Measurements from ENCODE around the gene ADCY5. TPM values are rescaled to one million over a fixed set of nuclear protein-coding genes. Genes with fewer than 3 reads are reported as not detected.

Gene ADCY5
- total RNA-seq, 1 donor from 2014 or later: 25.8 TPM

DNA sequence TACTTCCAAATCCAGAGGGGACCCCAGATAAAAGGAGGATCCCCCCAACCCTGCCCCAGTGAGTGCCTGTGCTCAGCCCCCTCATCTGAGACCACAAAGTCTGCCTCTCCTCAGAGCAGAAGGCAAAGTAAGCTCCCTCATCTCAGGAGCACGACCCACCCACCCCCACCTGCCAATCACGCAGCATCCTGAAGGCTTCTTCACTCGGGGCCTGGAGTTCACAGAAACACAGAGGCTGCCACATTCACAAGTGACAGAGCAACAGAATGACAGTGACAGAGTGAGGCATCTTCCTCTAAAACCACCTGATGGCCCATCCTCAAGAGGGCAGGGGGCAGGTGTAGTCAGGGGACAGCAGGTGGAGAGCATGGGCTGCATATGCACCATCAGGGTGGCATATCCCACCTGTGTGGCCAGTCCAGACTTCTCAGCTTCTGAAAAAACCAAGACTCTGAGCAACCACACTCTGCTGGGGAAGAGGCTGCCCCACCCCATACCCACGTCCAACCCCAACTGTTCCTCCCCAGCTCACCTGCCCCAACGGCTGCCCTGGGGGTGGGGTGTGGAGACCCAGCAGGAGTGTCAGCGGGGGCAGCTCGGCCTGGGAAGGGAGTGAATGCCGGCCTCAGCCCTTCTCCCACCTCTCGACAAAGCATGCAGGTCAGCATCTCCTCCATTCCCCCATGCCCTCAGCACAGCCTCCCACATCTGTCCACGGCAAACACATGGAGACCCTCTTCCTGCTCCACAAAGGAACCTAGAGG, 19.3 kb downstream of the ADCY5 start:
- DNase-seq (ENCODE audit: low spot score): no peak

DNA sequence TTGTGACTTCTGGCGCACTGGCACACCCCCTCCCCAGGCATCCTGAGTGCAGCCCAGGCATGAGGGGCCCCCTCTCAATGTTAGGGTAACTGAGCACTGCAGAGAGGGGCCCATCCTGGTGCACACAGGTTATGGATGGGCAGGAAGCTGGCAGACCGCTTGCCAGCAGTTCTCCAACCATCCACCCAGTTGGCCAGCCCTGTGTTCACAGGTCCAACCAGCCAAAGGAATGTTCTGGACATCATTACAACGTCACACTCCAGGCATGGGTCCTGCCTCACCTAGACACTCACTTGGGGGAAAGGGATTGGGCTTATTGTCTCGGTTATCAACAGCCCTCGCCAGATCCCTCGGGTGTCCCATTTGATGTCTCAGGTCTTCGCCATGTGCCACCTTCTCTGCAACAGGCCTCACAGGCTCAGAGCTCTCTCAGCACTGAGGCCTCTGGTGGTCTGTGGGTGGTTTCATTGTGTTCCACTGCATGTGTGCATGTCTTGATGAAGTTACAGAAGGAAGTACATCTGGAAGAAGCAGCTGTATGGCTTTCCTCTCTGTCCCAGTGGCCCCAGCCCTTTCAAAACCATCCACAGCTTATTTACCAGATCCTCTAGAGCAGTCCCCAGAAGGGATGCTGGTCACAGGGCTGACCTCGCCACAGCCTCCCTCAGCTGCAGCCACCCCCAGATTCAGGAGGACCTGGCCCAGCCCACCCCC, 23.7 kb downstream of the ADCY5 start:
- DNase-seq (ENCODE audit: low spot score): no peak

- DNase-seq (ENCODE audit: low spot score): no peak
These were observed 24.4 kb downstream of the ADCY5 start for GRCh38 chr3:123424321-123424998.

GRCh38 chr3:123423806-123424205, 25.1 kb downstream of the ADCY5 start:
- no peak for DNase-seq (ENCODE audit: low spot score)

DNA sequence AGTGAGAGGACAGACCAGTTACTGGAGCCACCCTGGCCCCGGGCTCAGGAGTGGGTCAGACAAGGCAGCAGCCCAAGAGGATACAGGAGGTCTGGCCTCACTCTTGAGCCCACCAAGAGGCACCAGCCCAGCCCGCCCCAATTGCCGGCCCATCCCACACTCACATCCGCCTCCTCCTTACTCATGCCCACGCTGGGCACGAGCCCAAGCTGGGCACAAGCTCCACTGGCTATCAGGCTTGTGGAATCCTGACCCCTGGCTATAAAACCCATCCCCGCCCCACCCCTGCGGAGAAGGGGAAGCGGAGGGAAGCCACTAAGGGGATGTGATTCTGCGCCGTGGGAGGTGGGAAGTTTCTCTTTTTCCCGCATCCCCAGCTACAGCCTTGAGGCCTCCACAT, 25.9 kb downstream of the ADCY5 start:
- no peak for DNase-seq (ENCODE audit: low spot score)

DNA sequence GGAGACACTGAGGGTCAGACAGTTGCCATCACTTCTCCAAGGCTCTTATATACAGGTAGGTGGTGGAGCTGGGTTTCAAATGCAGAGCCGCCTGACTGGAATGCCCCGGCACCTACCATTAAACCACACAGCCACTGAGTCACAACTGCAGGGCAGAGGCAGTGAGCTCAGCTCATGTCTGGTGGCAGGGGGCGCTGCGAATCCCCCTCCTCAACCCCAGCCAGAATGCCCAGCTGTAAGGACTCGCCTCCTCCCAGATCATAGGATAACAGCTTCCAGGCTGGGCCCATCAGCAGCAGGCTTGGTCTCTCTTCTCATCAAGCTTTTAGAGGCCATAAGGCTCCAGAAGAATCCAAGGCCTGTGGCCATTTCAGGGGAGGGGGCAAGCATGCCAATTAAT, 26.4 kb downstream of the ADCY5 start:
- DNase-seq (ENCODE audit: low spot score): no peak

GRCh38 chr3:123421353-123422174, 27.3 kb downstream of the ADCY5 start:
- peak; percentile 45 for DNase-seq (ENCODE audit: low spot score)

- DNase-seq (ENCODE audit: low spot score): no peak
These were observed 28.4 kb downstream of the ADCY5 start for GRCh38 chr3:123420416-123420968.

GRCh38 chr3:123419850-123420297, 29.0 kb downstream of the ADCY5 start:
- peak; percentile 67 for DNase-seq (ENCODE audit: low spot score)

DNA sequence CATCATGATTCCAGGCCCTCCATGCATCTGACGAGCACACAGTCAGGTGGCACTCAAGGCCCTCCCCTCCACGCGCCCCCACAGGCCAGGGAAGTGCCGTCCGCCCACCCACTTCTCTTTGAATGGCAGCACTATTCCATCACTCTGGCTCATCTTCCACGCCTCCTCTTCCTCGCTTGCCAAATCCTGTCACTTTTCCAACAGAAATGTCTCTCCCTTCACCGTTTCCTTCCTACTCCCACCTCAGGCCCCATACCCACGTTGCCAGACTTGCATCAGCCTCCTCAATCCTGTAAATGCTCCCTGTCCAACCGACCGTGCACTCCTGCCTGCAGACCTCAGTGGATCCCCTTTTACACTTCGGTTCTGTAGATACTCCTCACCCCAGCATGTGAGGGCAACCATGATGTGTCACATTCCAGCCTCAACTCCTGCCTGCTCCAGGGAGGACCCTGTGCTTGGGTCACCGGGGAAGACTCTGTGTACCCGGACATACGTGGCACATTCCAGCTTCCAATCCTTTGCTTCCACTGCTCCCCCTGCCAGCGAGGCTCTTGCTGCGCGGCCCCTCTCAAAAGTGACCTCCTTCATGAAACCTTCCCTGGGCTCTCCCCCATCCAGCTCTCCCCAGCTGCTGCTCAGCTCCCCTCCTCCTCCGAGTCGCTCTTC, 29.6 kb downstream of the ADCY5 start:
- no peak for DNase-seq (ENCODE audit: low spot score)

DNA sequence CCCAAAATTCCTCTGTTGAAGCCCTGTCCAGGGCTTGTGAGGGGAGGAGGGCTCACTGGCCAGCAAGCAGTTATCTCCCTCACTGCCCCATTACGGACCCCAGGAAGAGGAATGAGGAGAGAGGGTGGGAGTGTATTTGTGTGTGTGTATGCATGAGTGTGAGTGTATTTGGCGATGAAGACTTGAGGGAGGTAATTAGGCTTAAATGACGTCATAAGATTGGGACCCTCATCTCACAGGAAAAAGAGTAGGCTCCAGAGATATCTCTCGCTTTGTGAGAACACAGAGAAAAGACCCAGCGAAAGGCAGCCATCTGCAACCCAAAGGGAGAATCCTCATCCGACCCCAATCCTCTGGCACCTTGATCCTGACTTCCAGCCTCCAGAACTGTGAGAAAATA, 32.2 kb downstream of the ADCY5 start:
- DNase-seq (ENCODE audit: low spot score): no peak

DNA sequence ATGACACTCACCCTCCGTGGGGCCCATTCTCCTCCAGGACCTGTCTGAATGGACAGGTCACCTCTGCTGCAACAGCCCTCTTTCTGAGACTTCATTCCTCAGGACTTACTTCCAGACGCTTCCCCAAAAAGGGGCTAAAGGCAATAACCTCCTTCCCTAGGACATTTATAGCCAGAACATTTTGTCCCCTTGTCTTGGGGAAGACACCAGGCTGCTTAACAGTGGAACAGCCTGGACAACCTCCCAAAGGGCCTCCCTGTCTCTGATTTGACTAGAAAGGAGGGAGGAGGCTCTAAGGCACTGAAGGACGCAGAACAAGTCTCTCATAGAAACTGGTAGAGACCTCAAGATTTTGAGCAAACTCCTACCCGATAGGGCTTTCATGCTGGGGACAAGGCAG, 32.7 kb downstream of the ADCY5 start:
- DNase-seq (ENCODE audit: low spot score): no peak

GRCh38 chr3:123414973-123415775, 33.7 kb downstream of the ADCY5 start:
- DNase-seq (ENCODE audit: low spot score): no peak

DNA sequence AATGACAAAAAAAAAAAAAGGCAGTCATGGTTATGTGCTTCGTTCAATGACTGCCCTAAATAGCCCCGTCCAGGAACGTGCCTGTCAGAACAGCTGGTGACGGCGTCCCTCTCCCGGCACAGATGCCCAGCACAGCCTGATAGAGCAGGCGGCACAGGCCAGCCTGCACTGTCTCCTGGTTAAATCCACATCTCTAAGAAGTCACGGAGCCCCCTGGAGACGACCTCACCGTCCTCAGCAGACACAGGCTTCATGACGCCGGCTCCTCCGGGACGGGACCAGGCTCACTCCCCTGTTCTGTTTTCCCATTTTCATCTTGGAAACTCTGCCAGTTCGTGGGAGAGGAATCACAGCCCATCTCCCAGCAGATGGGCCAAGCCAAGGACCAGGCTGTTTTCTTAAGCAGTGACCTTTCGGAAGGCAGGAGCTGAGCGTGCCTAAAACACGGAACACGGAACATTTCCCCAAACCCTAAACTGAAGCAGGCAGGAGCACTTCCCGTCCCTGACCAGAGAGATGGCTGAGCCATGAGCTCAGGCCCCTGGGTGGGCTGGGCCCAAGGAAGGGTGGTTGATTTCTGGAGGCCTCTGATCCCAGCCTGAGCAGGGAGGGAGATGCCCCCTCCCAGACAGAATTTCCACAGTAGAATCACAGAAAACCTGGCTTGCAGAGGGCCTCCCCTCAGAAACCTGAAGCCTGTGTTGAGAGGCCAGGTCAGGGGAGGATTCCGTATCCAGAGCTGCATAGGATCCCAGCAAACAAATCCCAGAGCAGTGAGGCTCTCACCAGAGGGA, 35.9 kb downstream of the ADCY5 start:
- DNase-seq (ENCODE audit: low spot score): peak; percentile 44

DNA sequence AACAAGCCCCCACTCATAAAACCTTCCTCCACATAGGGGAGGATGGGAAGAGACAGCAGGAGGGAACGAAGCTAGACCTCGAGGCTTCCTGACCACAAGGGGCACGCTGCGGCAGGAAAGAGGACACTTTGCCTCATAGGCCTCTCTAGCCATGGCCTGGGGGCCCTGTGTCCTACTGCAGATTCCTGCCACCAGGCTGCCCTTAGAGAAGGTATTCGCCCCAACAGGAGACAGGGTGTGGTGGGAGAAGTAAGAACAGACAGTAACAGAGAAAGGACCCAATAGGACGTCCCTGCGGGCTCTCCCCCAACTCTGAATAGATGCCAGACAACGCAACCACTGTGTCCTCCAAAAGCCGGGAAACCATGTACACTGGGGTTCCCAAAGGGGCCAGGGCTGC, 36.8 kb downstream of the ADCY5 start:
- DNase-seq (ENCODE audit: low spot score): no peak

DNA sequence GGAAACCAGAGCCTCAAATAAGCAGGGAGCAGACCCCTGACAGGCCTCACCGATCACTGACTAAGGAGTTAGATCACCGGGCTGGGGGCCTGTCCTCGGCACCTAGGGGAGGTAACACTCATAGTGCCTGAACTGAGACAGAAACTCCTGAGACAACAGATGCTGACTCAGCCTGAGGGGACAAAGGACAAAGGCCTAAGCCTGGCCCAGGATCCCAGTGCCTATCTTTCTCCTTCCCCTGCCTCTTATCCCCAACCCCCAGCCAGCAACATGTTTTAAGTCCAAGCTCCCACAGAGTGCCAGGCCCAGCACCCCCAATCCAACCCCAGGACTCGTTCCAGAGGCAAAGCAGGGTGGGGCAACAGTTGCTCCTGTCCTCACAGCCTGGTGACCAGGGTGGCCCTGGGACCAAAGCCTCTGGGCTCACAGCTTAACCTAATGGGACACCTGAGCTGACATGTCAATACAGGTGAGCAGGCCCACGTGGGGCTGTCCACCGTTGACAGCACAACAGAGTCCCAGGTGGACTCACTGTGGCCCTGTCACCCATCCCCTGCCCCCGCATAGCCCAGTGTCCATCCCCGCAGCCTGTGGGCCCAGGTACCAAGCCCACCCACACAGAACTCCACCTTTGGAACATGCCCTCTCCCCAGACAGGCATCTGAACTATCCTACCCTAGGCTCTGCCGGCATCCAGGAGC, 37.4 kb downstream of the ADCY5 start:
- no peak for DNase-seq (ENCODE audit: low spot score)

- no peak for DNase-seq (ENCODE audit: low spot score)
These were observed 38.8 kb downstream of the ADCY5 start for GRCh38 chr3:123410149-123410515.

DNA sequence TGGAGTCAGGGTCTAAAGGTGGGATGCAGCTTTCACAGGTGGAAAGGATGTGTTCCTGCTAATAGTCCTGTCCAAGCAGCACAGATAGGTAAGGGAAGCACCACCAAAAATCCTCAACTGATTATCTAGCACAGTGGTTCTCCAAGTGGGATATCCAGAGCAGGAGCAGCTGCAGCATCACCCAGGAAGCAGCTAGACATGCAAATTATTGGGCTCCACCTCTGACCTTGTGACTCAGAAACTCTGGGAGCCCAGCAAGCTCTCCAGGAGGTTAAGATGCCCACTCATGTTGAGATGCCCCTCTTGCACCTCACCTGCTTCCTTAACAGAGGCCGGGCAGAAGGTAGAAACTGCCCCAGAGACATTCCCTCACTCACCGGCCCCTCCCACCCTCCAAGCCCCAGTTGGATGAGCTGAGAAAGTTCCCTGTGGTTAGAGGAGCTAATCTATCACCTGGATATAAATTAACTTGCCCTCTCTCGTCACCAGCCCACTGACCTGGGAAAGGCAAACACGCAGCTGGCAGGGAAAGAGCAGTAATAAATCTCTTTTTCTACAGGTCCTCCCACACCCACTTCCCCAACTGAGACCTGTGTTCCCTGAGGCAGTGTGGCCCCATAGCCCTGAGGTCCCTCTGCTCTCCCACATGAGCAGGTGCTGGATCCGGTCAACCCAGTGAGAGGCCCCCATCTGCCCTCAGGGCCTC, 39.3 kb downstream of the ADCY5 start:
- peak; percentile 72 for DNase-seq (ENCODE audit: low spot score)

Data from mucosa of gallbladder (tissue), 1 donor.